GM19099 (cell line): ENCODE data around the gene DDX59.

Source experiments
- POLR2A ChIP-seq: IDR thresholded peaks from 3 replicates; pipeline ENCODE4 v1.6.1; 2011; ENCODE audit warnings: low read depth; ENCODE audit not compliant: insufficient read length; ENCODE audit errors: extremely low read depth

DDX59 gene

GRCh38 chr1:200620273-200621131 is 49.2 kb downstream of the DDX59 start, which contains the start of gene KIF14:
Gene KIF14 (minus strand): TSS chr1:200620751. CDS start chr1:200618723, 2,028 bp downstream.
- peak; percentile 66 for TF ChIP-seq POLR2A

- no peak for TF ChIP-seq POLR2A
Observed at GRCh38 chr1:200619894-200620272, 49.8 kb downstream of the DDX59 start.

GRCh38 chr1:200610846-200611245 is 58.9 kb downstream of the DDX59 start:
- no peak for TF ChIP-seq POLR2A

- no peak for TF ChIP-seq POLR2A
Observed at GRCh38 chr1:200602632-200603031, 67.1 kb downstream of the DDX59 start.
